Chondrocyte (in vitro differentiated cells): ENCODE results near the gene COL3A1. TPM values are rescaled to one million over a fixed set of nuclear protein-coding genes. Genes with fewer than 3 reads are reported as not detected.

Source experiments
- DNase-seq: peaks from one replicate; pipeline ENCODE4 v3.0.0; 2021; ENCODE audit warnings: mixed read lengths, low spot score
- H3K27ac Mint-ChIP-seq: one replicate; pipeline ENCODE4 v1.8.0; 2021; ENCODE audit warnings: mild to moderate bottlenecking, moderate library complexity, mixed read lengths; ENCODE audit not compliant: unreplicated experiment
- H3K27me3 Mint-ChIP-seq: 2 replicates; pipeline ENCODE4 v1.8.0; 2021; ENCODE audit warnings: low read depth, mixed read lengths
- H3K36me3 Mint-ChIP-seq: 2 replicates; pipeline ENCODE4 v1.8.0; 2021; ENCODE audit warnings: low read depth, mixed read lengths
- H3K4me1 Mint-ChIP-seq: 2 replicates; pipeline ENCODE4 v1.8.0; 2021; ENCODE audit warnings: low read depth, mild to moderate bottlenecking, mixed read lengths
- H3K4me3 Mint-ChIP-seq: one replicate; pipeline ENCODE4 v1.8.0; 2021; ENCODE audit warnings: mild to moderate bottlenecking, moderate library complexity, mixed read lengths; ENCODE audit not compliant: unreplicated experiment
- H3K9me3 Mint-ChIP-seq: 2 replicates; pipeline ENCODE4 v1.8.0; 2021; ENCODE audit warnings: low read depth, mixed read lengths
- CTCF ChIP-seq: fragments of 200-600 bp; sonication (generic); IDR thresholded peaks from 2 replicates; pipeline ENCODE4 v1.5.0; 2021; ENCODE audit warnings: antibody characterized with exemption, mild to moderate bottlenecking, moderate library complexity
- long read RNA-seq: library from polyadenylated mRNA; stranded (forward); transcript quantifications from one replicate; pipeline ENCODE4 v2.0.0, GENCODE V29; 2021
- total RNA-seq: library from RNA; stranded (reverse); gene quantifications from 3 replicates; pipeline ENCODE4 v1.2.1, GENCODE V29; 2021

COL3A1 gene
- 7,827 to 10,007 TPM (median 8,099 TPM) in 3 replicates for total RNA-seq
- long read RNA-seq, full-length matches to known transcripts: 33,137 of 37,875 reads
- long read RNA-seq, partial matches to known transcripts: 3,422 of 37,875 reads
- long read RNA-seq, other reads (novel, unspliced or antisense): 1,316 of 37,875 reads

GRCh38 chr2:188974164-188974563 is at the start of gene COL3A1:
COL3A1 (plus strand) TSS chr2:188974373; CDS start chr2:188974490, 117 bp downstream.
- no peak for DNase-seq
- Mint-ChIP-seq H3K27ac (peak within 1 kb of the TSS; percentile 99), H3K36me3 (peaks cover 25% of the 10 kb centered on the region), H3K9me3 (no peaks in the 10 kb centered on the region), H3K27me3 (no peaks in the 10 kb centered on the region), H3K4me1 (peaks cover 52% of the 10 kb centered on the region), H3K4me3 (peak within 1 kb of the TSS; percentile 100)
- no peak for TF ChIP-seq CTCF

DNA sequence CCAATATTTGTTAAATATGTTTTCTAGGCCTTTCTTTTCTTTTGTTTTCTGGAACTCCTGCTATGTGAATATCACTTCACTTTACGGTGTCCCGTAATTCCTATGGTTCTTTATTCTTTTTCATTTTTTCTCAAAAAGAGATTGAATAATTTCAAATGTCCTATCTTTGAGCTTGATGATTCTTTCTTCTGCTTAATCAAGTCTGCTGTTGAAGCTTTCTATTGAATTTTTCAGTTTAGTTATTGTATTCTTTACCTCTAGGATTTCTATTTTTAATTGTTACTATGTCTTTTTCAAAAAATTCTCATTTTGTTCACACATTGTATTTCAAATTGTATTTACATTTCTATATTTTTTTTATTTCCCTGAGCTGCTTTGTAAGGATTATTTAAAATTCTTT is 45.5 kb upstream of the COL3A1 start:
- H3K4me1 Mint-ChIP-seq: no peaks in the 10 kb centered on the region
- TF ChIP-seq CTCF: no peak
- H3K9me3 Mint-ChIP-seq: peaks cover 35% of the 10 kb centered on the region

GRCh38 chr2:188931361-188931760 is 42.8 kb upstream of the COL3A1 start:
- no peak for DNase-seq
- Mint-ChIP-seq H3K27me3 (no peaks in the 10 kb centered on the region), H3K27ac (no peak overlapping the region), H3K36me3 (peaks cover 11% of the 10 kb centered on the region), H3K4me1 (no peaks in the 10 kb centered on the region), H3K9me3 (peaks cover 33% of the 10 kb centered on the region), H3K4me3 (no peak overlapping the region)
- no peak for TF ChIP-seq CTCF

More for the DNA sequence above, 45.5 kb upstream of the COL3A1 start:
- Mint-ChIP-seq H3K36me3 (peaks cover 11% of the 10 kb centered on the region), H3K27me3 (no peaks in the 10 kb centered on the region), H3K4me3 (no peak overlapping the region), H3K27ac (no peak overlapping the region)
- DNase-seq: no peak

DNA sequence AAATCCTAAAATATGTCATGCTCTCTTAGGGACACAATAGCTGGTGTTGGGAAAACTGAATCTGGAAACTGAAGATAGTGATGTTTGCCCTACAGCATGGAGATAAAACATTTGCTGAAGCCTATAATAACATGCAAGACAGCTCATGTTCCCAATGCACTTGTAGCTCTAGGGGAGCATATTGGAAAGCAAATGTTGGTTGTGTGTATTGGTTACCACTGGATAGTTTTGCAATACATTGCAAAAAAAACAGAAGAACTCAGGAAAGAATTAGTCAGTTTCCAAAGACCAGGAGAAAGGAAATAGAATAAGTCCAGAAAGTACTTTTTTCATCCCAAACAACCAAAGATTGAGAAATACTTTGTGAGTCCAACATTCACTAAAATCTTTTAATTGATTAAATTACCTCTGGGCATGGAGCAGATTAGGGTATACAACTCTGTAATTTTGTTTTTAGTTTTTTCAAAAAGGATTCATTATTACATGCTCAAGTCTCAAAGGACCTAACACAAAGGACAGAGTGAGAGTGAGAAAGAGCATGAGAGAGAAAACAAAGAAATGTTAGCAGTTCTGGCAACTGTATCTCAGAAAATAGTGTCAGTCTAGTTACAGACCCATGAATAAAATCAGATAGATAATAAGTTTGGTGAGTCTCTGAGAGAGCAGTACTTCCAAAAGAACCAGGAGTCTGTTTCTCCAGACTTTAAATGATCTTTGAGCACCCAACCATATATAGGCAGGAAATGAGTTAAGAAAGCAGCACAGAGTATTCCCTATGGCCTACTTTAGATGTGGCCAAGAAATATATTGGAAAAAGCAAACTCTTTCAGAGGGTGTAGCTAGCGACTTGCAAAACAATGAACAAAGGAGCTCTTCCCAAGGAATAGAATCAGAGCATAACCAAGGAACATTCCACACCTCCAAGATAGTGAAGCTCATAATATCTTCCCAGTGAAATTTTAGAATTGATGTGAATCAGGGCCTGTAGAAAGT is 36.6 kb upstream of the COL3A1 start:
- no peaks in the 10 kb centered on the region for H3K36me3 Mint-ChIP-seq
- H3K4me3 Mint-ChIP-seq: no peak overlapping the region
- no peak for TF ChIP-seq CTCF
- DNase-seq: no peak
- peak overlapping the region; percentile 81 for H3K27ac Mint-ChIP-seq
- no peaks in the 10 kb centered on the region for H3K9me3 Mint-ChIP-seq
- no peaks in the 10 kb centered on the region for H3K27me3 Mint-ChIP-seq
- peaks cover 37% of the 10 kb centered on the region for H3K4me1 Mint-ChIP-seq

GRCh38 chr2:188940171-188940570 is 34.0 kb upstream of the COL3A1 start:
- Mint-ChIP-seq H3K27me3 (no peaks in the 10 kb centered on the region), H3K27ac (peak overlapping the region; percentile 91), H3K4me1 (peaks cover 37% of the 10 kb centered on the region), H3K36me3 (no peaks in the 10 kb centered on the region), H3K4me3 (peak overlapping the region; percentile 22), H3K9me3 (peaks cover 3% of the 10 kb centered on the region)
- DNase-seq: no peak
- TF ChIP-seq CTCF: no peak
